OCI-LY3 (cell line): ENCODE measurements around the gene F10.

Experiments
- CTCF ChIP-seq: fragments of 200-600, 300-600 bp; sonication (generic); IDR thresholded peaks from 2 replicates; pipeline ENCODE4 v1.5.1; 2014; ENCODE audit warnings: antibody characterized with exemption, low read length, low read depth
- EZH2phosphoT487 ChIP-seq: fragments of 200-600 bp; shearing (Covaris generic); IDR thresholded peaks from 2 replicates; pipeline ENCODE4 v1.6.1; 2018; ENCODE audit warnings: antibody characterized with exemption, mixed run types, low read depth

DNA sequence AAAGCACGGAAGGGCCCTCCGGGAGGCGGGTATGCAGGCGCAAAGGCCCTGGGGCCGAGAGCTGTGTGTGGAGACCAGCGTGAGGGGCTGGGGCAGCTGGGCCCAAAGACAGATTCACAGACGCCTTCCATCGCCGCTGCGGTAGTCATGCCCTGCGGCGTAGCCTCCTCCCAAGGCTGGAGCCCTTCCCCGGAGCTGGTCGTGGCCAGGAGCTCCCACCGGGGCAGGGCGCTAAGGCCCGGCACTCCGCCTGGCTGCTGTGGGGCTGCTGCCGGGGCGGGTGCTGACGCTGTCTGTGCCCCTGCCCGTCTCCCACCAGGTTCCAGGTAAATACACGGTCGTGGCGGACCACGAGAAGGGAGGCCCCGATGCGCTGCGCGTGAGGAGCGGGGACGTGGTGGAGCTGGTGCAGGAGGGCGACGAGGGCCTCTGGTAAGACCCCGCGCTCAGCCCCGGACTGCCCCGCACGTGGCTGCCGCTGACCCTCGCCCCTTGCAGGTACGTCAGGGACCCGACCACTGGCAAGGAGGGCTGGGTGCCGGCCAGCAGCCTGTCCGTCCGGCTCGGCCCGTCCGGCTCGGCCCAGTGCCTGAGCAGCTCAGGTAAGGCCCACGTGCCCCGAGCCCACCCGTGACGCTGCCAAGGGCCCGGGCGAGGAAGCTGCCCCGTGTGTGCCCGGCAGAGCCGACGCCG is 26.4 kb upstream of the F10 start:
- TF ChIP-seq EZH2phosphoT487 (no peak), CTCF (no peak)
